CD4-positive, alpha-beta memory T cell (primary cell): ENCODE results near the gene ULK3. TPM values are rescaled to one million over a fixed set of nuclear protein-coding genes. Genes with fewer than 3 reads are reported as not detected.

Experiments
- CTCF ChIA-PET: fragments of 350-600 bp; sonication (Branson Sonifier 250); formaldehyde crosslinking; loops from one replicate; lab custom pipeline; 2021; ENCODE audit warnings: inconsistent platforms; ENCODE audit not compliant: partially characterized antibody; lab: Charles Lee
- POLR2A ChIA-PET: fragments of 350-600 bp; sonication (Branson Sonifier 250); formaldehyde crosslinking; loops from one replicate; lab custom pipeline; 2021; ENCODE audit not compliant: partially characterized antibody; lab: Charles Lee
- DNase-seq, 5 donors: peaks; one replicate each; pipeline versions ENCODE4 v3.0.0 to v3.0.0-alpha.2; 2020 to 2022; ENCODE audit warnings: mixed read lengths in 1 of 5
- H3K27ac ChIP-seq: one replicate; pipeline ENCODE4 v1.7.0; 2013; ENCODE audit warnings: low read depth, low read length
- H3K27me3 ChIP-seq: 2 replicates; pipeline ENCODE4 v1.7.0; 2013; ENCODE audit warnings: mild to moderate bottlenecking, low read length, moderate library complexity; ENCODE audit not compliant: insufficient read depth
- H3K36me3 ChIP-seq: 2 replicates; pipeline ENCODE4 v1.7.0; 2013; ENCODE audit warnings: mild to moderate bottlenecking, low read length, moderate library complexity; ENCODE audit not compliant: insufficient read depth
- H3K4me1 ChIP-seq: 2 replicates; pipeline ENCODE4 v1.7.0; 2013; ENCODE audit warnings: mild to moderate bottlenecking, low read length, moderate library complexity; ENCODE audit not compliant: insufficient read depth
- H3K4me3 ChIP-seq, 2 donors: one replicate each; pipeline ENCODE4 v1.7.0; 2013; ENCODE audit warnings: low read length in 2 of 2, mild to moderate bottlenecking in 1 of 2
- H3K9me3 ChIP-seq, 2 donors: one replicate each; pipeline ENCODE4 v1.7.0; 2013; ENCODE audit warnings: low read length in 2 of 2, control low read depth in 1 of 2; ENCODE audit not compliant: control insufficient read depth in 1 of 2
- H3K27ac Mint-ChIP-seq, 7 donors: one replicate each; pipeline ENCODE4 v1.8.0; 2020 to 2021; ENCODE audit warnings: mixed read lengths in 7 of 7, mild to moderate bottlenecking in 6 of 7, inconsistent platforms in 3 of 7, moderate library complexity in 3 of 7
- H3K27me3 Mint-ChIP-seq, 2 donors: one replicate each; pipeline ENCODE4 v1.8.0; 2020 to 2021; ENCODE audit warnings: mixed read lengths in 2 of 2
- H3K36me3 Mint-ChIP-seq, 2 donors: one replicate each; pipeline ENCODE4 v1.8.0; 2020 to 2021; ENCODE audit warnings: mixed read lengths in 2 of 2, inconsistent platforms in 1 of 2, mild to moderate bottlenecking in 1 of 2
- H3K4me1 Mint-ChIP-seq, 4 donors: one replicate each; pipeline ENCODE4 v1.8.0; 2020 to 2021; ENCODE audit warnings: mixed read lengths in 4 of 4, mild to moderate bottlenecking in 1 of 4
- H3K4me3 Mint-ChIP-seq, 8 donors: one replicate each; pipeline ENCODE4 v1.8.0; 2020 to 2021; ENCODE audit warnings: mixed read lengths in 8 of 8, mild to moderate bottlenecking in 7 of 8, moderate library complexity in 6 of 8, inconsistent platforms in 3 of 8
- H3K9me3 Mint-ChIP-seq, 8 donors: one replicate each; pipeline ENCODE4 v1.8.0; 2020 to 2021; ENCODE audit warnings: mixed read lengths in 8 of 8, mild to moderate bottlenecking in 5 of 8, inconsistent platforms in 3 of 8, moderate library complexity in 1 of 8
- intact Hi-C: fragments of 100-400 bp; cut with micrococcal nuclease; formaldehyde crosslinking; loops from one replicate; pipeline ENCODE4 v1.15.1; 2023
- polyA plus RNA-seq, 2 donors: library from polyadenylated mRNA; unstranded; fragments of 300-500 nt; fragmentation: Illumina TruSeq; gene quantifications; one replicate each; pipeline ENCODE4 v1.2.3, GENCODE V29; 2021
- total RNA-seq, 2 experiments: library from RNA; stranded (reverse); gene quantifications; one replicate each; pipeline ENCODE4 v1.2.3, GENCODE V29; 2021

ULK3 gene
- total and polyA plus RNA-seq, 4 experiments from 2014 or later: 33.6 to 88.3 (median 61.7) TPM

DNA sequence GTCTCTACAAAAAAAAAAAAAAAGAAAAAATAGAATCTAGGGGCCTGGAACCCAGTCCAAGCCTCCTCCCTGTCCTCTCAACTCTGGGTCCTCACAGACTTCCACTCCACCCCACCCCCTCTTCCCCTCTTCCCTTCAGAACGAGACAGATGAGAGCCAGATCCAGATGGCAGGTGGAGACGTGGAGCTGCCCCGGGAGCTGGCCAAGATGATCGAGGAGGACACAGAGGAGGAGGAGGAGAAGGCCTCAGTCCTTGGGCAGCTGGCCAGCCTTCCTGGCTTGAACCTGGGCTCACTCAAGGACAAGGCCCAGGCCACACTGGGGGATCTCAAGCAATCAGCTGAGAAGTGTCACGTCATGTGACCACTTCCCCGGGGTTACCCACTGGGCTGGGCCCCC is 13.0 kb downstream of the ULK3 start:
- ChIA-PET CTCF (interaction anchor here (1.0 to 1.7 kb wide), 3 partner anchors 53 to 195 kb away, joined by 3 to 5 read pairs (median 3); no protein-coding TSS in a partner anchor), POLR2A (interaction anchor here (1.2 kb wide), 1 partner anchor 77 kb away, joined by 3 read pairs; the partner anchor contains the start of gene FAM219B)
- H3K4me3 Mint-ChIP-seq: no peak overlapping the region
- H3K4me1 ChIP-seq: no peaks in the 10 kb centered on the region
- no peaks in the 10 kb centered on the region for H3K36me3 Mint-ChIP-seq
- H3K4me3 ChIP-seq: no peak overlapping the region
- no peaks in the 10 kb centered on the region for H3K36me3 ChIP-seq
- H3K9me3 Mint-ChIP-seq: peaks cover 0 to 1% (median 0%) of the 10 kb centered on the region in 8 donors
- peaks cover 11% of the 10 kb centered on the region for H3K27me3 ChIP-seq
- H3K9me3 ChIP-seq: no peaks in the 10 kb centered on the region
- no peak overlapping the region for H3K27ac ChIP-seq
- no peak for DNase-seq
- peaks cover under 1 to 5% (median 3%) of the 10 kb centered on the region in 4 donors for H3K4me1 Mint-ChIP-seq
- peaks cover 7 to 9% of the 10 kb centered on the region in 2 donors for H3K27me3 Mint-ChIP-seq
- H3K27ac Mint-ChIP-seq: no peak overlapping the region
- intact Hi-C loops: no loop called here

DNA sequence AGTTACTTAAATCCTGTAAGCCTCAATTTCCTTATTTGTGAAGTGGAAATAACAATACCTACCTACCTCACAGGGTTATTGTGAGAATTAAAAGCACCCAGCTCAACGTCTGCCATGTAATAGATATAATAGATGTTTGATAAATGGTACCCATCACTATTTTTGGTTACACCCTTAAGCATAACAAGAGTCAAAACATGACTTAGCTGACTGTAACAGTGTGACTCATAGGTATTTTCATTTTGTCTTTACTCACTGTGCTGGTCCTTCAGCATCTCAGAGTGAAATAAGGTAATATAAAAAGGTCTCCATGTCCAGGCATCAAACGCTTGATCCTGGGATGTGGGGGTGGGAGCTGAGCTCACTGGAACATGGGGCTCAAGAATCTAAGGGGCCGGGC is 13.5 kb downstream of the ULK3 start:
- Histone ChIP-seq H3K27ac (no peak overlapping the region), H3K4me3 (no peak overlapping the region), H3K36me3 (no peaks in the 10 kb centered on the region), H3K9me3 (no peaks in the 10 kb centered on the region), H3K27me3 (peaks cover 11% of the 10 kb centered on the region), H3K4me1 (no peaks in the 10 kb centered on the region)
- peaks cover 0 to 1% (median 0%) of the 10 kb centered on the region in 8 donors for H3K9me3 Mint-ChIP-seq
- H3K4me3 Mint-ChIP-seq: no peak overlapping the region
- ChIA-PET POLR2A (no interaction called here), CTCF (interaction anchor here (0.7 to 1.3 kb wide), 3 partner anchors 29 to 197 kb away, joined by 3 to 5 read pairs (median 4); no protein-coding TSS in a partner anchor)
- no peaks in the 10 kb centered on the region for H3K36me3 Mint-ChIP-seq
- intact Hi-C loops: no loop called here
- peaks cover 7 to 11% of the 10 kb centered on the region in 2 donors for H3K27me3 Mint-ChIP-seq
- H3K4me1 Mint-ChIP-seq: peaks cover 0 to 9% (median 3%) of the 10 kb centered on the region in 4 donors
- no peak for DNase-seq
- H3K27ac Mint-ChIP-seq: no peak overlapping the region

DNA sequence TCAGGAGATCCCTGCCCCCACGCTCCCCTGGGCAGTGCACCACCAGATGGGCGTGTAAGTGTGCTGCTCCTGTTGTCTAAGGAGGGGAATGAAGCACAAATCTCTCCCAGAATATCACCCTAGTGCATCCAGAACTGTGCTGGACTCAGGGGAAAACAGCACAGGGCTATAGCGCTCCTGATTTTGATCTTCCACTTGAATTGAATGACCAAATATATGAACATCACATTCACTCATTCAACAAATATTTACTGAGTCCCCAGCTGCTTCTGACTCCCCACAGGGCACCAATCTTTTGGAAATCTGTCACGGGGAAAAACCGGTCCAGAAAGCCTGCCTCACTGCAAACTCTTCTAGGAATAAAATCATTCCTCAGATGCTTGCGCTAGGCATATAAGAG is 14.1 kb downstream of the ULK3 start:
- Mint-ChIP-seq H3K4me1 (peaks cover 0 to 9% (median 3%) of the 10 kb centered on the region in 4 donors), H3K27ac (no peak overlapping the region), H3K27me3 (peaks cover 7 to 11% of the 10 kb centered on the region in 2 donors), H3K9me3 (peaks cover 0 to 1% (median 0%) of the 10 kb centered on the region in 8 donors), H3K36me3 (no peaks in the 10 kb centered on the region), H3K4me3 (no peak overlapping the region)
- Histone ChIP-seq H3K4me3 (no peak overlapping the region), H3K4me1 (no peaks in the 10 kb centered on the region), H3K27ac (no peak overlapping the region), H3K36me3 (no peaks in the 10 kb centered on the region), H3K27me3 (peaks cover 11% of the 10 kb centered on the region), H3K9me3 (no peaks in the 10 kb centered on the region)
- ChIA-PET POLR2A (no interaction called here), CTCF (interaction anchor here (0.7 to 1.8 kb wide), 4 partner anchors 29 to 196 kb away, joined by 3 to 8 read pairs (median 4); no protein-coding TSS in a partner anchor)
- no peak for DNase-seq
- intact Hi-C loops: no loop called here

DNA sequence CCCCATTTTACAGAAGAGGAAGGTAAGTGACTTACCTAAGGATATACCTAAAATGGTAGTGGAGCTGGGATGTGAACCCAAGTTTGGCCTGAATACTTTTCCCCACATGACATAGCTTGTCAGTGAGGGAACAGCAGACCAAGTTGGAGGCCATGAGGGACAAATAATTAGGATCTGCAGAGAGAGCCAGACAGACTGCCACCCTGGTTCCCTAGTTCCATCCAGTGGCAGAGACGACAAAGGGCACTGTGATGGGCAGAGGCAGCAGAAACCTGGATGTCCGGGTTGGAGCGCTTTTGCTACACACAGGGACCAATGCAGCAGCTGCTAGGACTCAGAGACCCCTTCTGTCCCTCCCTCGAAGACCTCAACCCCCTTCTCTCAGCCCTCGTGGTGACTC is 15.3 kb downstream of the ULK3 start:
- Histone ChIP-seq H3K4me1 (no peaks in the 10 kb centered on the region), H3K9me3 (no peaks in the 10 kb centered on the region), H3K27ac (no peak overlapping the region), H3K4me3 (no peak overlapping the region), H3K36me3 (no peaks in the 10 kb centered on the region), H3K27me3 (peaks cover 11% of the 10 kb centered on the region)
- ChIA-PET CTCF (interaction anchor here (0.8 to 2.6 kb wide), 5 partner anchors 9 to 74 kb away, joined by 3 to 8 read pairs (median 5); partner anchors contain the start of gene LMAN1L), POLR2A (interaction anchor here (0.5 kb wide), 1 partner anchor 18 kb away, joined by 3 read pairs; no protein-coding TSS in a partner anchor)
- no peak overlapping the region for H3K27ac Mint-ChIP-seq
- no peak overlapping the region for H3K4me3 Mint-ChIP-seq
- no peaks in the 10 kb centered on the region for H3K36me3 Mint-ChIP-seq
- H3K4me1 Mint-ChIP-seq: peaks cover 0 to 9% (median 3%) of the 10 kb centered on the region in 4 donors
- peaks cover 7 to 11% of the 10 kb centered on the region in 2 donors for H3K27me3 Mint-ChIP-seq
- intact Hi-C loops: loop anchor here (1.0 kb wide), 1 partner anchor 168 kb away; the partner anchor contains the start of gene SCAMP5
- peaks cover 0 to 1% (median 0%) of the 10 kb centered on the region in 8 donors for H3K9me3 Mint-ChIP-seq
- no peak for DNase-seq

DNA sequence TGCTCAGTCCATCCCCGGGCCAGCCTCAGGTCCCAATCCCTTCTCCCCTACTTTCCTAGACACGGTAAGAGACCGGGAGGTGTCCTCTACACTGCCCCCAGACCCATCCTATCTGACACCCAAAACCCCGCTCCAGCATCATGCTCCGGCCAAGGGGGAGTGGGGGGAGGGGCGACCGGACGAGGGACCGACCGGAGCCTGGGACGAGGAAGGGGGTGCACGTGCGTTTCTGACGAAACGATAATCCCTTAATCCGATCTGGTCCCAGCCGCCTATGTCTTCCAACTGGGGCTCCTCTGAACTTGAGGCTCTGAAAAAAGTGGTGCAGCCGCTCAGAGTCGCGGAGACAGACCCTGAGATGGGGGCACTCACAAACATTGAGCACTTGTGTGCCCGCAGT is 16.0 kb downstream of the ULK3 start:
- H3K36me3 ChIP-seq: no peaks in the 10 kb centered on the region
- ChIA-PET CTCF (interaction anchor here (0.8 to 2.6 kb wide), 6 partner anchors 10 to 124 kb away, joined by 3 to 8 read pairs (median 4); no protein-coding TSS in a partner anchor), POLR2A (interaction anchor here (0.9 to 1.2 kb wide), 4 partner anchors 37 to 79 kb away, joined by 3 read pairs; no protein-coding TSS in a partner anchor)
- no peak overlapping the region for H3K27ac ChIP-seq
- Mint-ChIP-seq H3K36me3 (no peaks in the 10 kb centered on the region), H3K27me3 (peaks cover 7 to 11% of the 10 kb centered on the region in 2 donors), H3K4me1 (peaks cover 0 to 9% (median 3%) of the 10 kb centered on the region in 4 donors), H3K9me3 (peaks cover 0 to 1% (median 0%) of the 10 kb centered on the region in 8 donors), H3K27ac (no peak overlapping the region), H3K4me3 (no peak overlapping the region)
- H3K27me3 ChIP-seq: peaks cover 11% of the 10 kb centered on the region
- intact Hi-C loops: loop anchor here (1.0 kb wide), 1 partner anchor 168 kb away; the partner anchor contains the start of gene SCAMP5
- H3K4me3 ChIP-seq: no peak overlapping the region
- DNase-seq: no peak
- H3K9me3 ChIP-seq: no peaks in the 10 kb centered on the region
- no peaks in the 10 kb centered on the region for H3K4me1 ChIP-seq

DNA sequence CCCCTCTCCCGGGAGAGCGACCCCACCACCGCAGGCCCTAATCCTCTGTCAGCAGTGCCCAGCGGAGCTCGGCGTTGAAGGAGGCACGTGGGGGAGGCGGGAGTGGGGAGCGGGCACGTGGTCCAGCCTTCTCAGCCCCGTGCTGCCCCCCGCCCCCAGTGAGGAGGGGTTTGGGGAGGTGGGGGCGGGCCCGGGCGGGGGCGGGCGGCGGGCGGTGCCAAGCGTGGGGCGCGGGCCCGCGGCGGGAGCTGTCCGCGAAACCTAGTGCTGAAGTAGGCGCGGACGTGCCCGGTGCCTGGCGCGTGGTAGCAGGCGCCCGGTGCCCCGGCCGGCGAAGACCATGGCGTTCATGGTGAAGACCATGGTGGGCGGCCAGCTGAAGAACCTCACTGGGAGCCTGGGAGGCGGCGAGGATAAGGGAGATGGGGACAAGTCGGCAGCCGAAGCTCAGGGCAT is 16.6 kb downstream of the ULK3 start, which contains the start of gene CPLX3:
TSS of gene CPLX3 (plus strand) at position 264 of the 456 bp plus-strand sequence. CDS start at position 341, 77 bp downstream.
- ChIA-PET CTCF (interaction anchor here (0.8 to 2.6 kb wide), 5 partner anchors 9 to 124 kb away, joined by 3 to 7 read pairs (median 3); no protein-coding TSS in a partner anchor), POLR2A (interaction anchor here (0.9 to 1.2 kb wide), 5 partner anchors 11 to 80 kb away, joined by 3 read pairs; no protein-coding TSS in a partner anchor)
- Histone ChIP-seq H3K4me1 (no peaks in the 10 kb centered on the region), H3K36me3 (no peaks in the 10 kb centered on the region), H3K4me3 (no peak within 1 kb of the TSS), H3K9me3 (no peaks in the 10 kb centered on the region), H3K27me3 (peaks cover 11% of the 10 kb centered on the region), H3K27ac (no peak within 1 kb of the TSS)
- Mint-ChIP-seq H3K36me3 (no peaks in the 10 kb centered on the region), H3K27ac (no peak within 1 kb of the TSS), H3K27me3 (peaks cover 7 to 11% of the 10 kb centered on the region in 2 donors), H3K4me3 (no peak within 1 kb of the TSS), H3K9me3 (peaks cover 0 to 1% (median 0%) of the 10 kb centered on the region in 8 donors), H3K4me1 (peaks cover 0 to 9% (median 3%) of the 10 kb centered on the region in 4 donors)
- intact Hi-C loops: no loop called here
- peak in 4 of 5 donors; percentile 34 to 53 (median 40) for DNase-seq

DNA sequence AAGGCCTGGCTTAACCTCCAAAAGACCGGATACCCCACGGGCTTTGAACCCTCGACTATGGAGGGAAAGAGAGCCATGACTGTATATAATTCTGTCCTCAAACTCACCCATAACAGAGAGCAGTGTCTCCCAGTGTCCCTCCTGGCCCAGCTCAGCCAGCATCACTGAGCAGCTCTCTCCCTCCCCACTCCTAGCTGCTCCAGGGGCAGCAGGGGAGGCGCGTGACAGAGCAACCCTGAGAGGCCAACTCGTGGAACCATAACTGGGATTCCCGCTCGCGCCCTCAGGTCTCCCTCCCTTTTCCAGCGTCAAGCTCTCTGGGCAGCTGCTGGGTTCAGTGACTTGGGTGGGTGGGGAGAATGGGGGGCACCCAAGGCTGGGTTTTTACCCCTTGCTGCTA is 17.1 kb downstream of the ULK3 start:
- no peak overlapping the region for H3K4me3 Mint-ChIP-seq
- Histone ChIP-seq H3K36me3 (no peaks in the 10 kb centered on the region), H3K9me3 (no peaks in the 10 kb centered on the region), H3K27ac (no peak overlapping the region), H3K4me3 (no peak overlapping the region), H3K4me1 (no peaks in the 10 kb centered on the region), H3K27me3 (peaks cover 11% of the 10 kb centered on the region)
- no peaks in the 10 kb centered on the region for H3K36me3 Mint-ChIP-seq
- peaks cover 0 to 9% (median 3%) of the 10 kb centered on the region in 4 donors for H3K4me1 Mint-ChIP-seq
- H3K27ac Mint-ChIP-seq: no peak overlapping the region
- intact Hi-C loops: no loop called here
- POLR2A ChIA-PET: interaction anchor here (0.9 to 1.2 kb wide), 4 partner anchors 10 to 80 kb away, joined by 3 read pairs; no protein-coding TSS in a partner anchor
- H3K9me3 Mint-ChIP-seq: peaks cover 0 to 1% (median 0%) of the 10 kb centered on the region in 8 donors
- CTCF ChIA-PET: interaction anchor here (0.8 to 2.6 kb wide), 4 partner anchors 10 to 125 kb away, joined by 3 to 7 read pairs (median 3); no protein-coding TSS in a partner anchor
- peaks cover 7 to 11% of the 10 kb centered on the region in 2 donors for H3K27me3 Mint-ChIP-seq
- no peak for DNase-seq
